ENCODE data around the gene RHPN2.

- TF ChIP-seq CTCF (IDR thresholded peaks at IDR 0.05) (no peak), POLR2A (IDR thresholded peaks at IDR 0.05) (no peak)
These were observed 43.5 kb upstream of the RHPN2 start for GRCh38 chr19:33108161-33108560.
